Testis (tissue), 3 donors: ENCODE results near the gene JAM2. TPM values are rescaled to one million over a fixed set of nuclear protein-coding genes. Genes with fewer than 3 reads are reported as not detected.

Source experiments
- DNase-seq: peaks from one replicate; pipeline ENCODE4 v3.0.0-alpha.2; 2019
- H3K27ac ChIP-seq, 2 donors: fragments of 200-600 bp; sonication (generic); one replicate each; pipeline ENCODE4 v1.5.1; 2019
- H3K27me3 ChIP-seq: fragments of 200-600 bp; sonication (generic); one replicate; pipeline ENCODE4 v1.5.1; 2019
- H3K36me3 ChIP-seq: fragments of 200-600 bp; sonication (generic); one replicate; pipeline ENCODE4 v1.5.1; 2017; ENCODE audit warnings: low read depth; ENCODE audit errors: missing control alignments
- H3K4me1 ChIP-seq: fragments of 200-600 bp; sonication (generic); one replicate; pipeline ENCODE4 v1.5.1; 2019
- H3K4me3 ChIP-seq, 2 donors: fragments of 200-600 bp; sonication (generic); one replicate each; pipeline ENCODE4 v1.5.1; 2017 to 2019
- H3K9me3 ChIP-seq: fragments of 200-600 bp; sonication (generic); one replicate; pipeline ENCODE4 v1.5.1; 2017
- POLR2A ChIP-seq: fragments of 450-650 bp; IDR thresholded peaks from one replicate; pipeline ENCODE4 v1.6.1; 2017; ENCODE audit warnings: antibody characterized with exemption, mild to moderate bottlenecking, moderate library complexity
- WGBS, 2 donors: methylation state at CpG; one replicate each; pipeline ENCODE4 v1.1.5; 2018; 5-methylcytosine and 5-hydroxymethylcytosine counted together
- intact Hi-C: fragments of 100-400 bp; cut with DNase I; formaldehyde crosslinking; loops from one replicate; pipeline ENCODE4 v1.15.1; 2023; ENCODE audit warnings: low total_unique reads
- polyA plus RNA-seq: library from polyadenylated mRNA; stranded (reverse); fragments of 350-450 nt; fragmentation: Illumina TruSeq; extraction: RNeasy Lipid Tissue Mini Kit (QIAGEN cat#74804); gene quantifications from one replicate; pipeline ENCODE4 v1.2.3, GENCODE V29; 2014; ENCODE audit warnings: low read depth, low replicate concordance; ENCODE audit not compliant: insufficient read depth
- total RNA-seq, 2 donors: library from RNA; depleted of rRNA; stranded (reverse); fragments of >200 nt; gene quantifications; one replicate each; pipeline ENCODE4 v1.2.3, GENCODE V29; 2016
- TF ChIP-seq, protein P1 (sequence below), 3 experiments: fragments of 450-650 bp in 2 of 3; fragments of 200-600 bp in 1 of 3; sonication (generic) in 1 of 3; IDR thresholded peaks; one replicate each; pipeline ENCODE4 v1.5.1; 2016 to 2019; ENCODE audit warnings: antibody characterized with exemption in 3 of 3, mild to moderate bottlenecking in 2 of 3, moderate library complexity in 1 of 3

The JAM2 gene
- total and polyA plus RNA-seq, 3 donors from 2014 or later = 76.2 to 93.5 (median 91.1) TPM

DNA sequence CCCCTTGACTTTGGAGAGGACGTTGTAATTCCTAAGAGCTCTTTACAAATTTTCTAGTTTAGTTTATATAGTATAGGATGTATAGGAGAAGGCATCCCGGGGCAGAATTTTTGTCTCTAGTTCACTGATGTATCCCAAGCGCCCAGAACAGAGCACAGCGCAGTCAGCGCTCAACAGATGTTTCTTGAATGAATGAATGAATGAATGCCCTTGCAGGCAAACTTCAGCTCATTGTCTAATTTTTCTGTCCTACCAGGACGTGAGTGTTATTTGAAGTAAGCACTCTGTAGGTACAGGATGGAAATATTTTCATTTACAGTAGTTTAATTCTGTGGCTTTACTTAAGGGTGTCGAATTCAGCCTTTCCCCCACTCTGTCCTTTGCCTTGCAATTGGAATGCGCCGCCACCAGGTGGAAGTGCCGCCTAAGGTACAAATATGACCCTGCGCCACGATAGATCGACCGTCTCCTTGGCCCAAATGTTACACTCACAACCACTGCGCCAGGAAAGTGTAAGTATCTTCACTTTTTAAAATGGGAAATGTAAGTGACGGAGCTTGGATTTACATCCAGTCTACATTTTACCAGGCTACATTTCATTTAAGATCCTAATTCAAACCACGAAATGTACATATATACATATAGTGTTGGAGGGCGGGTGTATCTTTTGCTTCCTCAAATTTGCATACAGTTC, 30.9 kb upstream of the JAM2 start:
- Histone ChIP-seq H3K9me3 (no peaks in the 10 kb centered on the region), H3K27me3 (no peaks in the 10 kb centered on the region), H3K36me3 (no peaks in the 10 kb centered on the region), H3K4me3 (peak overlapping the region; percentile 98), H3K27ac (peak overlapping the region; percentile 88 to 90), H3K4me1 (peaks cover 17% of the 10 kb centered on the region)
- no peak for TF ChIP-seq POLR2A
- TF ChIP-seq, protein P1, sequence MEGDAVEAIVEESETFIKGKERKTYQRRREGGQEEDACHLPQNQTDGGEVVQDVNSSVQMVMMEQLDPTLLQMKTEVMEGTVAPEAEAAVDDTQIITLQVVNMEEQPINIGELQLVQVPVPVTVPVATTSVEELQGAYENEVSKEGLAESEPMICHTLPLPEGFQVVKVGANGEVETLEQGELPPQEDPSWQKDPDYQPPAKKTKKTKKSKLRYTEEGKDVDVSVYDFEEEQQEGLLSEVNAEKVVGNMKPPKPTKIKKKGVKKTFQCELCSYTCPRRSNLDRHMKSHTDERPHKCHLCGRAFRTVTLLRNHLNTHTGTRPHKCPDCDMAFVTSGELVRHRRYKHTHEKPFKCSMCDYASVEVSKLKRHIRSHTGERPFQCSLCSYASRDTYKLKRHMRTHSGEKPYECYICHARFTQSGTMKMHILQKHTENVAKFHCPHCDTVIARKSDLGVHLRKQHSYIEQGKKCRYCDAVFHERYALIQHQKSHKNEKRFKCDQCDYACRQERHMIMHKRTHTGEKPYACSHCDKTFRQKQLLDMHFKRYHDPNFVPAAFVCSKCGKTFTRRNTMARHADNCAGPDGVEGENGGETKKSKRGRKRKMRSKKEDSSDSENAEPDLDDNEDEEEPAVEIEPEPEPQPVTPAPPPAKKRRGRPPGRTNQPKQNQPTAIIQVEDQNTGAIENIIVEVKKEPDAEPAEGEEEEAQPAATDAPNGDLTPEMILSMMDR (IDR thresholded peaks at IDR 0.05) = peak; percentile 92 to 95 (median 94)
- intact Hi-C loops = loop anchor here (10.0 kb wide), 1 partner anchor 97 kb away; no protein-coding TSS in a partner anchor
- 3 to 6% methylated on average over 18 of the region's 18 CpGs for WGBS, 2 donors
- DNase-seq = peak; percentile 88

GRCh38 chr21:25614441-25614840, 24.6 kb upstream of the JAM2 start:
- TF ChIP-seq, protein P1 (IDR thresholded peaks at IDR 0.05) = no peak
- no peak for TF ChIP-seq POLR2A
- no peak overlapping the region for H3K4me3 ChIP-seq
- intact Hi-C loops = no loop called here
- no peak for DNase-seq
- H3K27ac ChIP-seq = no peak overlapping the region
- H3K4me1 ChIP-seq = no peaks in the 10 kb centered on the region
- no peaks in the 10 kb centered on the region for H3K27me3 ChIP-seq
- H3K9me3 ChIP-seq = no peaks in the 10 kb centered on the region
- no peaks in the 10 kb centered on the region for H3K36me3 ChIP-seq
- 88 to 97% methylated on average over 1 of the region's 1 CpG for WGBS, 2 donors

GRCh38 chr21:25615880-25616279, 23.2 kb upstream of the JAM2 start:
- intact Hi-C loops = no loop called here
- no peaks in the 10 kb centered on the region for H3K9me3 ChIP-seq
- H3K4me1 ChIP-seq = no peaks in the 10 kb centered on the region
- DNase-seq = peak; percentile 66
- 61 to 63% methylated on average over 3 of the region's 3 CpGs for WGBS, 2 donors
- H3K4me3 ChIP-seq = no peak overlapping the region
- TF ChIP-seq, protein P1 (IDR thresholded peaks at IDR 0.05) = no peak
- no peak for TF ChIP-seq POLR2A
- no peaks in the 10 kb centered on the region for H3K36me3 ChIP-seq
- no peaks in the 10 kb centered on the region for H3K27me3 ChIP-seq
- no peak overlapping the region for H3K27ac ChIP-seq

- no peaks in the 10 kb centered on the region for H3K9me3 ChIP-seq
- DNase-seq = no peak
- H3K36me3 ChIP-seq = no peaks in the 10 kb centered on the region
- TF ChIP-seq, protein P1 (IDR thresholded peaks at IDR 0.05) = no peak
- no peak for TF ChIP-seq POLR2A
- no peak overlapping the region for H3K27ac ChIP-seq
- intact Hi-C loops = no loop called here
- H3K4me1 ChIP-seq = no peaks in the 10 kb centered on the region
- no peak overlapping the region for H3K4me3 ChIP-seq
- 76 to 84% methylated on average over 2 of the region's 2 CpGs for WGBS, 2 donors
- H3K27me3 ChIP-seq = no peaks in the 10 kb centered on the region
Observed at GRCh38 chr21:25619198-25619597, 19.9 kb upstream of the JAM2 start.

DNA sequence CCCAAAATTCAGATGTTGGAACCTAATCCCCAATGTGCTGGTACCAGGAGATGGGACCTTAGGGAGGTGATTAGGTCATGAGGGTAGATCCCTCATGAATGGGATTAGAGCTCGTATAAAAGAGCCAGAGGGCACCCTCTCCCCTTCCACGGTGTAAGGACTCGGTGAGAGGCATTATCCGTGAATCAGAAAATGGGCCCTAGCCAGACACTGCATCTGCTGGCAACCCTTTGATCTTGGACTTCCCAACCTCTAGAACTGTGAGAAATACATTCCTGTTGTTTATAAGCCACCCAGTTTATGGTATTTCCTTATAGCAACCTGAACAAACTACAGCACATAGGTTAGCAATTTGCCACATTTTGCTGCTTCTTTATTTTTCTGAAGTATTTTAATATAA, 14.5 kb upstream of the JAM2 start:
- H3K4me3 ChIP-seq = no peak overlapping the region
- H3K9me3 ChIP-seq = no peaks in the 10 kb centered on the region
- no peaks in the 10 kb centered on the region for H3K36me3 ChIP-seq
- no peak for DNase-seq
- H3K4me1 ChIP-seq = peaks cover 11% of the 10 kb centered on the region
- no peaks in the 10 kb centered on the region for H3K27me3 ChIP-seq
- intact Hi-C loops = no loop called here
- WGBS, 2 donors = 92 to 94% methylated on average over 4 of the region's 4 CpGs
- TF ChIP-seq, protein P1 (IDR thresholded peaks at IDR 0.05) = no peak
- TF ChIP-seq POLR2A = no peak
- peak overlapping the region; percentile 33 to 47 for H3K27ac ChIP-seq
